ENCODE results near the gene STARD13.

DNA sequence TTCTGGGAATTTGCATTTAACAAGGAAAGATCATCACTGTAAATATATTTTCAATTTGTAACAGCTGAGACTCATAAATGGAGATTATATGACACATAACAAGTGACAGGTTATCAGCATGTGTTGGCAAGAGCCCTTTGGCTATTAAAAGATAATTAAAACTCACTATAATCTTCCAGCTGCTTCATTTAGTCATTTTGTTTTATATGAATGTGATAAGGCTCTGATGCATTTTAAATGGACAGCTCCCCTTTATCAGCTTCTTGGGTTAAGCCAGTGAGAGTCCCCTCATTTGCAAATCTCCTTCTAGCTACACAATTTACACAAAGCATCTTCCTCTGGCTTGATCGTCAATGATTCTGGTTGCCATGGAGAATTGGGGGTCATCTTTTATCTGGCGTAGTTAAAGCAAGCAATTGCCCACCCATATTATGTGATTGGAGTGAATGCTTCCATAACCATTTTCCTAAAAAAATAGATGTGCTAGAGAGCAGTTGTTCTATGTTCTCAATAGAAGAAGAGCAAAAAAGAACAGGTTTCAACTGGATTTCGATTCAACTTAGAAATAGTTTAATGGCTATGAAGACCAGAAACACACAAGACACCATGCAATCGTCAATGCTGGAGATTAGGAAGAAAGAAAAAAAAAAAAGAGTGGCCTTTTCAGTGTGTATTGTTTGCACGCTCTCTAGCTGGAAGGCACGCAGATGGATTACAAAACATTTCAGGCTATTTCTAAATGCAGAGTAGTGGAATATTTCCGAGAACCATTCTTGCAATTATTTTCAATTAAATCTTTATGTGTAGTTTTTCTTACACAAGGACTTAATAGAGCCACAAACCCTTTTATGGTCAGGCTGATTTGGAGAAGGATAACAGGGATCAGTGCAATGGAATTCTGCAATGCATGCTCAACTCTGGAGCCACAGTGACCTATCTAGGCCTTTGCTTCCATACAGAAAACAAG, 27.4 kb downstream of the STARD13 start:
- no peak for TF ChIP-seq POLR2A (IDR thresholded peaks at IDR 0.05)
- TF ChIP-seq, protein P1, sequence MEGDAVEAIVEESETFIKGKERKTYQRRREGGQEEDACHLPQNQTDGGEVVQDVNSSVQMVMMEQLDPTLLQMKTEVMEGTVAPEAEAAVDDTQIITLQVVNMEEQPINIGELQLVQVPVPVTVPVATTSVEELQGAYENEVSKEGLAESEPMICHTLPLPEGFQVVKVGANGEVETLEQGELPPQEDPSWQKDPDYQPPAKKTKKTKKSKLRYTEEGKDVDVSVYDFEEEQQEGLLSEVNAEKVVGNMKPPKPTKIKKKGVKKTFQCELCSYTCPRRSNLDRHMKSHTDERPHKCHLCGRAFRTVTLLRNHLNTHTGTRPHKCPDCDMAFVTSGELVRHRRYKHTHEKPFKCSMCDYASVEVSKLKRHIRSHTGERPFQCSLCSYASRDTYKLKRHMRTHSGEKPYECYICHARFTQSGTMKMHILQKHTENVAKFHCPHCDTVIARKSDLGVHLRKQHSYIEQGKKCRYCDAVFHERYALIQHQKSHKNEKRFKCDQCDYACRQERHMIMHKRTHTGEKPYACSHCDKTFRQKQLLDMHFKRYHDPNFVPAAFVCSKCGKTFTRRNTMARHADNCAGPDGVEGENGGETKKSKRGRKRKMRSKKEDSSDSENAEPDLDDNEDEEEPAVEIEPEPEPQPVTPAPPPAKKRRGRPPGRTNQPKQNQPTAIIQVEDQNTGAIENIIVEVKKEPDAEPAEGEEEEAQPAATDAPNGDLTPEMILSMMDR (IDR thresholded peaks at IDR 0.05), result no peak
